ENCODE results near the gene TTI1.

TTI1 gene

DNA sequence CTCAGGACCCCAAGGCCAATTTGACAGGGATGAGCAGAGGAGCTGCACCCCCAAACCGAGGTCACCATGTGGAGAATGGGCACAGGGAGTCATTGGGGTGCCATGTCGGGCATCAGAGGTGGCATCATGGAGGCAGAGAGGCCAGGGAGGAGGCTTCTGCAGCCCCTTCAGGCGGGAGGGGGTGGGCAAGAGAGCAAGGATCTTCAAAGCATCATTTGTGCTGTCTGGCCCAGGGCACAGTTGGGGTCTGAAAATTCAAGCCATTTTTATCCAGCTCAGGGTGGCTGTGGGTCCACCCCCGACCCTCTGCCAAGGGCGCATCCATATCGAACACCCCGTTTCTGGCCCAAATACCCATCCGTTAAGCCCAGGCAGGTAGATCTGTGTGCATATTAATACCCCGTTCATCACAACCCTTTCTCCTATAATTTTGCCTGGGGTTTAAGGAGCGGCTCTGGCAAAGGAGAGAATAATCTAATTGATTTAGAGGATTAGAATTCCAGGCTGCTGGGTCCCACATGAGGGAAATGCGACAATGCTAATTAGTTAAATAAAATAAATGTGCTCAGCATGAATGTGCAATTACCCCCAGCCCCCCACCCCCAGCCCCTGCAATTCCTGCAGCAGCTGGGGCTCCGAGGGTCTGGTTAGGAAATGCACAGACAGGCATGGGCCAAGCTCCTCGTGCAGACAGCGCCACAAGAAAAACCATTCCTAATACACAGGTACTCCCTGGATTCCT is 98.5 kb downstream of the TTI1 start:
- DNase-seq: no peak

- DNase-seq: no peak
Observed at GRCh38 chr20:37933786-37934633, 99.2 kb downstream of the TTI1 start.
